NCI-H345 treated with DMSO at 0.1 percent for 48 hours (cell line): ENCODE measurements around the gene OAT.
A peak's percentile ranks its signal among the peaks of the same experiment; 100 is the strongest.

Experiments used
- DNase-seq: peaks from one replicate; lab custom pipeline; 2025; ENCODE audit not compliant: unreplicated experiment; lab: John Stamatoyannopoulos, UW

Gene OAT

GRCh38 chr10:124403548-124403947 lies 15.2 kb downstream of the OAT start:
- DNase-seq, result peak; percentile 29

GRCh38 chr10:124402273-124402672 lies 16.4 kb downstream of the OAT start:
- DNase-seq, result no peak

- no peak for DNase-seq
Measured at GRCh38 chr10:124401633-124402032, 17.1 kb downstream of the OAT start.

GRCh38 chr10:124394583-124394982 lies 24.1 kb downstream of the OAT start:
- no peak for DNase-seq

- no peak for DNase-seq
Measured at GRCh38 chr10:124392626-124393342, 25.9 kb downstream of the OAT start.

GRCh38 chr10:124390471-124391187 lies 28.1 kb downstream of the OAT start:
- no peak for DNase-seq

- no peak for DNase-seq
Measured at GRCh38 chr10:124389613-124390361, 28.9 kb downstream of the OAT start.

- peak; percentile 29 for DNase-seq
Measured at GRCh38 chr10:124388823-124389612, 29.7 kb downstream of the OAT start.

- no peak for DNase-seq
Measured at GRCh38 chr10:124388476-124388822, 30.3 kb downstream of the OAT start.

- no peak for DNase-seq
Measured at GRCh38 chr10:124387078-124387874, 31.4 kb downstream of the OAT start.

GRCh38 chr10:124386186-124387077 lies 32.3 kb downstream of the OAT start:
- DNase-seq, result no peak

- no peak for DNase-seq
Measured at GRCh38 chr10:124385627-124386185, 33.0 kb downstream of the OAT start.

- DNase-seq, result no peak
Measured at GRCh38 chr10:124384591-124385190, 34.0 kb downstream of the OAT start.

- DNase-seq, result no peak
Measured at GRCh38 chr10:124384172-124384571, 34.6 kb downstream of the OAT start.

- DNase-seq, result no peak
Measured at GRCh38 chr10:124383496-124383895, 35.2 kb downstream of the OAT start.

GRCh38 chr10:124381011-124381611 lies 37.6 kb downstream of the OAT start:
- no peak for DNase-seq

GRCh38 chr10:124380256-124380995 lies 38.3 kb downstream of the OAT start:
- DNase-seq, result no peak
